ENCODE results near the gene ALG14.

Gene ALG14

GRCh38 chr1:95080879-95081278 lies 8.1 kb upstream of the ALG14 start:
- Histone ChIP-seq H3K27me3 (no peaks in the 10 kb centered on the region), H3K9me3 (no peaks in the 10 kb centered on the region), H3K36me3 (no peaks in the 10 kb centered on the region), H3K4me3 (ENCODE audit: low read depth, low read length) (no peak overlapping the region), H3K4me1 (no peaks in the 10 kb centered on the region)
- DNase-seq = no peak
- no peak for TF ChIP-seq CTCF (IDR thresholded peaks at IDR 0.05; ENCODE audit: low read depth, low read length)

GRCh38 chr1:95080446-95080845 lies 7.7 kb upstream of the ALG14 start:
- H3K4me1 ChIP-seq = no peaks in the 10 kb centered on the region
- no peaks in the 10 kb centered on the region for H3K27me3 ChIP-seq
- TF ChIP-seq CTCF (IDR thresholded peaks at IDR 0.05; ENCODE audit: low read depth, low read length) = no peak
- H3K4me3 ChIP-seq (ENCODE audit: low read depth, low read length) = no peak overlapping the region
- no peaks in the 10 kb centered on the region for H3K9me3 ChIP-seq
- H3K36me3 ChIP-seq = no peaks in the 10 kb centered on the region
- DNase-seq = no peak

GRCh38 chr1:95076034-95076433 lies 3.3 kb upstream of the ALG14 start:
- DNase-seq = no peak
- Histone ChIP-seq H3K9me3 (no peaks in the 10 kb centered on the region), H3K27me3 (no peaks in the 10 kb centered on the region), H3K4me1 (no peaks in the 10 kb centered on the region), H3K36me3 (no peaks in the 10 kb centered on the region), H3K4me3 (ENCODE audit: low read depth, low read length) (no peak overlapping the region)
- TF ChIP-seq CTCF (IDR thresholded peaks at IDR 0.05; ENCODE audit: low read depth, low read length) = no peak

- H3K27me3 ChIP-seq = no peaks in the 10 kb centered on the region
- no peak for TF ChIP-seq CTCF (IDR thresholded peaks at IDR 0.05; ENCODE audit: low read depth, low read length)
- H3K4me1 ChIP-seq = no peaks in the 10 kb centered on the region
- peak overlapping the region; percentile 83 for H3K4me3 ChIP-seq (ENCODE audit: low read depth, low read length)
- no peaks in the 10 kb centered on the region for H3K9me3 ChIP-seq
- H3K36me3 ChIP-seq = no peaks in the 10 kb centered on the region
- DNase-seq = no peak
Measured at GRCh38 chr1:95073446-95073845, 695 bp upstream of the ALG14 start.

GRCh38 chr1:95072117-95072516 lies 634 bp downstream of the ALG14 start:
- H3K36me3 ChIP-seq = no peaks in the 10 kb centered on the region
- H3K9me3 ChIP-seq = no peaks in the 10 kb centered on the region
- no peaks in the 10 kb centered on the region for H3K27me3 ChIP-seq
- no peak for TF ChIP-seq CTCF (IDR thresholded peaks at IDR 0.05; ENCODE audit: low read depth, low read length)
- H3K4me3 ChIP-seq (ENCODE audit: low read depth, low read length) = peak overlapping the region; percentile 83
- no peak for DNase-seq
- no peaks in the 10 kb centered on the region for H3K4me1 ChIP-seq

- Histone ChIP-seq H3K4me1 (no peaks in the 10 kb centered on the region), H3K36me3 (no peaks in the 10 kb centered on the region), H3K4me3 (ENCODE audit: low read depth, low read length) (no peak overlapping the region), H3K27me3 (no peaks in the 10 kb centered on the region), H3K9me3 (no peaks in the 10 kb centered on the region)
- no peak for TF ChIP-seq CTCF (IDR thresholded peaks at IDR 0.05; ENCODE audit: low read depth, low read length)
- no peak for DNase-seq
Measured at GRCh38 chr1:95071539-95071938, 1.2 kb downstream of the ALG14 start.
